GM21529 (cell line): Measurements from ENCODE around the gene NSD1.
A peak's percentile ranks its signal among the peaks of the same experiment; 100 is the strongest.
"Not testable (repeated sequence)": the region's sequence is repeated elsewhere in the genome, so short reads cannot be mapped to it uniquely, and the experiment has no call there.

Source experiments
- ATAC-seq: cut with Tn5 transposase; IDR thresholded peaks from one replicate; pipeline ENCODE4 v1.9.1; 2021; ENCODE audit not compliant: unreplicated experiment

Gene NSD1

GRCh38 chr5:177303925-177304391 is 170.4 kb downstream of the NSD1 start:
- no peak for ATAC-seq

GRCh38 chr5:177304392-177305119 is 171.0 kb downstream of the NSD1 start:
- ATAC-seq = no peak

- ATAC-seq = not testable (repeated sequence)
Measured at GRCh38 chr5:177306103-177306640, 172.6 kb downstream of the NSD1 start.

GRCh38 chr5:177306674-177307543 is 173.3 kb downstream of the NSD1 start:
- ATAC-seq = no peak

GRCh38 chr5:177307544-177308363 is 174.2 kb downstream of the NSD1 start:
- ATAC-seq = no peak

DNA sequence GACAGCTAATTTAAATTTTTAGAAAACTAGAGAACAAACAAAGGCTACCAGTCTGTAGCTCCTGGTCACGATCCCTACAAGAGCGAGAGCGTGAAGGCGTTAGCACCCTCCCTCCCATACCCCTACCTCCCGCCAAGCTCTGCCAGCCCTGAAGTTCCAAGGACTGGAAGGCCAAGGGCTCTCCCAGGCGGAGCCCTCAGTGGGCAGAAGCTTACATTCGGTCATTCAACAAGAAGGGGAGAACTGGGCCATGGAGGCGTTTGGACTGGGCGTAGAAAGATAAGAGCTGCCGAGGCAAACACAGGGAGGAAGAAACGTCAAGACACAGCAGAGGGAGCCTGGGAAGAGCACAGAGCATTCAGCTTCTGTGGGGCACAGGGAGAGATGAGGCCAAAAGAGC is 175.2 kb downstream of the NSD1 start:
- ATAC-seq = no peak

- no peak for ATAC-seq
Measured at GRCh38 chr5:177309351-177310191, 176.0 kb downstream of the NSD1 start.

DNA sequence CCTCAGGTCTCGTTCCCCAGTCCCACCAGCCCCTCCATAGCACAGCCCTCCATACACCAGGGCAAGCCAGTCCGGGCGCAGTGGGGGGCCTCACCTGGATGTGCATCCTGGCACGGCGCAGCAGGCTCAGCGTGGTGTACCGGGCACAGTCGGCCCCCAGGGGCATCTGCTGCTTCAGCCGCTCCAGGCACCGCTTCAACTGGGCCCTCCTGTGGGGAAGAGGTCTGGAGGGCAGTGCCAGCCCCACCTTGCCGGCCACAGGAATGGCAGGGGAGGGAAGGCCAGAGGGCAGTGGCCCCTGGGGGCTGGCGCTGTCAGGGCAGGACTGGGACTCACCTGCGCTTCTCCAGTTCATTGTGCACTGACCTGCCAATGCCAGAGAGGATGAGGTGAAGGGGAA is 176.8 kb downstream of the NSD1 start:
- no peak for ATAC-seq

DNA sequence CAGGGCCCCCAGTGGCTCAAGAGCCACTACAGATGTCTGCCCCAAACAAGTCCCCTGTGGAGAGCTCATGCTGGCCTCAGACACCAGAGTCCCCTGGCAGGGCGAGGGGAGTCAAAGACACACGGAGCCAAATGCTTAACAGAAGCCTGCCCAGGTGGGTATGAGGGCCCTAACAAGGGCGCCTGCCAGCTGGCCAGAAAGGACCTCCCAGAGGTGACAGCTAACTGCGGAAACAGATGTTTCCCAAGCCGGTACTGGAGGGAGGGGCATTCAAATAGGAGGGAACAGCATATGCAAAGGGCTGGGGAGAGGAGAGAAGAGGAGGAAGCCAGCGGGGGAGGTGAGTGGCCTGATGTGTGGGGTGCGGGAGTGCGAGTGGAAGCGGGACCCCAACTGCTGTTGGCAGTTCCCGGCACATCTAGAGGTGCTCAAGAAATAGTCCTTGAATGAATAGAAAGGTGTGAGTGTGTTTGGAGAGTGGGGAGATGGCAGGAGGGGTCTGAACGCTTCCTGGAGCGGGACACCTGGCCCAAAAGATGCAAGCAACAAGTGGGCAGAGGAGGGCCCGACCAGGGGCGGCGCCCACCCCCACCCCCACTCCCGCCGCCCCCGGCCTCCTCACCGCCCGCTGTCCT is 177.3 kb downstream of the NSD1 start:
- peak; percentile 20 for ATAC-seq

- peak; percentile 1 for ATAC-seq
Measured at GRCh38 chr5:177311392-177311722, 177.8 kb downstream of the NSD1 start.

DNA sequence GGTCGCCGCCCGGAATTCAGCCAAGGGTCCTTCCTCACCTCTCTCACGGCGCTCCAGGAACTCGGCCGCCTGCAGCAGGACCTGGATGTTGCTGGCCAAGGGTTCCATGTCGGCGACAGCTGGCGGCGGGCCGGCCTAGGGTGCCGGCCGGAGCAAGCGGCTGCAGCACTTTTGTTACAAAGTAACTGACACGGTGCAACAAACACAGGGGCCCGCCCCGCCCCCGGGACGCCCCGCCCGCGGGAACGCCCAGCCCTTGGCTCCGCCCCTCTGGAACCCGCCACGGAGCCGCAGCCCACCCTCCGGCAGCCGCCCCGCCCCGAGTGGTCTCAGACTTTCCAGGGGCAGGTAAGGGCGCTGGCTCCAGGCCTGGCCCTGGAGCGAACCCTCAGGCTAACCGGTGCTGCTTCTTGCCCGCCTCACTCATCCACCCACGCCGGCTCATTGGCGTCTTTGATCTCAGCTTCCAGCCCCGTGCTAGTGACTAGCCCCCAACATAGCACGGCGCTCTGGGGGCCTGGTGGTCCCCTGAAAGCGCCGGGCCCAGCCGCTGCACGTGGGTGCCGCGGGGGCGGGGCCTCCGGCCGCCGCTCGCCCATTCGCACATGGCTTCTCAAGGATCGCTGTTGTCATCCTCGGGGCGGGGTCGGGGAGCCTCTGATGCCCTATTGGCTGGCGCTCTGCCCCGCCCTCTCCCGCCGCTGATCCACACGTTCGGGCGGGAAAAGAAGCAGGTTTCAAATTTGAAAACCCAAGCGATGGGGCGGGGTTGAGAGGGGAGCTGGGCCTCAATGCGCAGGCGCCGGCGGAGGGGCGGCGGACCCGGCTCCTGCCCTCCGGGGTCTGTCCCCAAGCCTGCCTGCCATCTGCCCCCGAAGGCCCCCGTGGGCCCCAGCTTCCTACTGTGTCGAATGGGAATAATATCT is 178.4 kb downstream of the NSD1 start, which contains the start of gene MXD3:
Gene MXD3 (minus strand): TSS at position 176 of the 926 bp plus-strand sequence. CDS start 68 bp downstream, at position 108.
- peak; percentile 79 for ATAC-seq

GRCh38 chr5:177312649-177313181 is 179.1 kb downstream of the NSD1 start:
- ATAC-seq = peak; percentile 28

- no peak for ATAC-seq
Measured at GRCh38 chr5:177313561-177314259, 180.1 kb downstream of the NSD1 start.

DNA sequence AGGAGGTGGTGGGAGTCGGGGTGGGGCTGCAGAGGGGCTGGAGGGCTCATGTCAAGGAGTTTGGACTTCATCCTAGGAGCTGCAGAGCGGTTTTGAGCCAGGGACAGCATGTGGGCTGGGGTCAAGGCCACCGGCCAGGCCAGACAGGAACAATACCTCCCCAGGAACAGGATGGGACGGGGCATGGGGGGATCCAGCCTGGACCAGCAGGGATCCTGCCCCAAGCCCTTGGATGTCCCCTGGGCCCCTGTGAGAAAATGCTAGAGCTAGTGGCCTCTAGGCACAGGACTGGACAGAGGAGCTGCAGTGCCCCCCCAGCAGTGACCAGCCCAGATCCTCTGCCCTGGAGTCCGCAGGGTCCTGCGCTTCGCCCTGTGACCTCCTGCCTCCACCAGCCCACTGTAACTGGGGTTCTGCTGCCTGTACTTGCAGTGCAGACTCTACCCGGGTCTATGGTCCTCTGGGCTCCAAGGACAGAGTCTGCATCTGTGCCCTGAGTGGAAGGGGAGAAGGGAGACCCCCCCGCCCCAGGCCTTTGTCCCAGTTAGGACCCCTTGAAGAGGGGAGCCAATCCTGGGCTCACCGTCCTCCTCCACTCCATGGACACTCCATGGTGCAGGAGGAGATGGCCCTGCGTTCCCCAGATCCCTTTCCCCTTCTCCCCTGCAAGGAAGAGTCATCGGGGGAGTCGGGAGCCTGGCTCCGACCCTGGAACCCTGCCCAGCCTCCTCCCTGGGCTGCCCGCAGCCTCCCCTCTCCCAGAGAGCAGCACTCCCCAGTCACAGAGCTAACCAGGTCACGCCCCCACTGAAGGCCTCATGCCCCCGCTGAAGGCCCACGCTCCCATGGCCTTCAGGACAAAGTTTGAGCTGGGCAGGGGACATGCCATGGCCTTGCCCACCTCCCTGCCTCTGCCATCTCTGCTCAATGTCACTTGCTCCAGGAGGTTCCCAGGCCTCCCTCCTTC is 181.1 kb downstream of the NSD1 start:
- no peak for ATAC-seq

DNA sequence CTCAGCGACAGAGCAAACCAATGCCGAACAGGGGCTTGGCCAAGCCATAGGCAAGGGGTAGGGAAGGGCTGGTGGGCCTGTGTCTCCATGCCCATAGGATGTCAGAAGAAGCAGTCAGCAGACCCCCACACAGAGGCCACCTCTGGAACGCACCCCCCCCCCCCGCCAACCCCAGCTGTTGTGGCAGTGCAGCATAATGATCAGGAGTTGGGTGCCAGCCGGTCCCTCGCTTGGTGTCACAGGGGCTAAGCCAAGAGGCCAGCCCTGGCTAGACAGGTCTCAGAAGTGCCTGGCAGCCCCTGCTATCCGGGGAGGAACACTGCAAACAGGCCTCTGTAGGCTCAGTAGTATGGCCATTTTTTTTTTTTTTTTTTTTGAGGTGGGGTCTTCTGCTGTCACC is 181.8 kb downstream of the NSD1 start:
- ATAC-seq = no peak

DNA sequence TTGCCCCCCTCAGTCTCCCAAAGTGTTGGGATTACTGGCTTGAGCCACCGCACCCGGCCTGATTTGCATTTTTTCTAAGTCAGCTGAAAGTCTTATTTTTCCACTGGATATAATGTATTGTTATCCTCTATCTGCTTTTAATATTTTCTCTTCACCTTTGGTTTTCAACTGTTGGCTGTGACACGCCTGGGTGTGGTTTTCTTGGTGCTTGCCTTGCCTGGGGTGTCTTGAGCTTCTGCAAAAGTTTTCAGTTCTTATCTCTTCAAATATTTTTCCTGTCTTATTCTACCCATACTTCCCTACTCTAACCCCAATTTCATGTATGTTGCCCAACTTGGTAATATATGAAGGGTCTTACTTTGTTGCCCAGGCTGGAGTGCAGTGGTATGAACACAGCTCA is 182.4 kb downstream of the NSD1 start:
- no peak for ATAC-seq
